Endothelial cell of umbilical vein (primary cell): Measurements from ENCODE around the gene RBM33.

Source experiments
- EZH2 ChIP-seq: IDR thresholded peaks from 2 replicates; pipeline ENCODE4 v1.6.1; 2012; ENCODE audit warnings: borderline replicate concordance, low read depth, mild to moderate bottlenecking, moderate library complexity, low read length, inconsistent platforms; ENCODE audit not compliant: severe bottlenecking
- POLR2AphosphoS5 ChIP-seq: IDR thresholded peaks from 2 replicates; pipeline ENCODE4 v1.6.1; 2012; ENCODE audit warnings: low read depth, mild to moderate bottlenecking, control low read depth, low read length, moderate library complexity; ENCODE audit not compliant: insufficient read depth

GRCh38 chr7:155805826-155806095 is 161.3 kb downstream of the RBM33 start:
- TF ChIP-seq POLR2AphosphoS5 (no peak), EZH2 (peak; percentile 6)
